SIG-M5 (cell line): ENCODE data around the gene SNX27.
"Not testable (repeated sequence)": the region's sequence is repeated elsewhere in the genome, so short reads cannot be mapped to it uniquely, and the experiment has no call there.

Source experiments
- DNase-seq: peaks from one replicate; lab custom pipeline; 2025; lab: John Stamatoyannopoulos, UW

SNX27 gene

GRCh38 chr1:151721788-151722510 lies 110.1 kb downstream of the SNX27 start:
- no peak for DNase-seq

- no peak for DNase-seq
These were observed 112.0 kb downstream of the SNX27 start for GRCh38 chr1:151723726-151724370.

DNA sequence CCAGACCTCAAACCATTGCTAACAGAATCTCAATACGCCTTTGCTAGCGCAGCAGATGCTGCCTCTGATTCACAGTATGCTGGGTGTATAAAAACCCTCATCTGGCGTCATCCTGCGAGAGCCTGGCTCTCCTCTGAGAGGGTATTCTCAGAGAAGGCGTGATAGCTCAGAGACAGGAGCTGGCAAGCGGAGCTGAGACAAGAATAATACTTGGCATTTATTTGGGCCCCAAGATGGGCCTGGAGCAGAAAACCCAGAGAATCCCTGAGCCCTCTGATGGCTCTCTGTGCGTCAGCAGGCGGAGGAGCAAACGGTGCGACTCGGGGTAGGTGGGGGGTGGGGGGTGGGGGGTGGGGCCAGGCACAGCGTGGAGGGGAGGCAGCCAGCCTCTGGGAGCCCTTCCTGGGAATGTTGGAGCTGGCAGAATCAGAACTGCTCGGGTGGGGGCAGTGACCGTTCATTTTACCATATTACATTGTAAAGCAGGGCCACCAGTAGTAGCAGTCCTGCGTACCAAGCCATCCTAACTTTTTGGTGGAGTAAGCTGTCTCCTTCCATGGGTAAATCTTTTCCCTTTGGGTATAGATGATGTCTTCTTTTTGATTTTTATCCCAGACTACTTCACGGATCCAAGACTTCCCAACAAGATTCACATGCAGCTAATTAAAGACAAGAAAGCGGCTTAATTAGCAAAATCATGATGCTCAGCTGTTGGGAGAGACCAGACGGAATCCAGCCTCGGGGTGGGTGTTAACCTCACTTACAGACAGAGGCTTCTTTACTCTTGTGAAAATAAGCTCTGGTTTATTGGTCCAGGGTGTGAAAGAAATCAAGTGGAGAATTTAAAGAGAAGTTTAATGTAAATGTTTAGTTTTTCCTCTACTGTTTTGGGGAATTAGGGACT lies 116.6 kb downstream of the SNX27 start:
- DNase-seq, result no peak

GRCh38 chr1:151729157-151729965 lies 117.5 kb downstream of the SNX27 start:
- DNase-seq, result no peak

GRCh38 chr1:151729966-151730291 lies 118.1 kb downstream of the SNX27 start:
- no peak for DNase-seq

GRCh38 chr1:151733126-151733525 lies 121.3 kb downstream of the SNX27 start:
- no peak for DNase-seq

DNA sequence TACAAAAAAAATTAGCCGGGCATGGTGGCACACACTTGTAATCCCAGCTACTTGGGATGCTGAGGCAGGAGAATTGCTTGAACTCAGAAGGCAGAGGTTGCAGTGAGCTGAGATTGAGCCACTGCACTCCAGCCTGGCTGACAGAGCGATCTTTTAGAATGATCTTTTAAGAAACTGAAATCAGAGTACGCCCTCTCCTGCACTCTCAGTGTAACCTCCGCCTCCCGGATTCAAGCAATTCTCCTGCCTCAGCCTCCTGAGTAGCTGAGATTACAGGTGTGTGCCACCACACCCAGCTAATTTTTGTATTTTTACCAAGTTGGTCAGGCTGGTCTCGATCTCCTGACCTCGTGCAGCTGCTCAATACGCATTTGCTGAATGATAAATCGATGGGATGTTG lies 122.1 kb downstream of the SNX27 start:
- DNase-seq, result not testable (repeated sequence)

DNA sequence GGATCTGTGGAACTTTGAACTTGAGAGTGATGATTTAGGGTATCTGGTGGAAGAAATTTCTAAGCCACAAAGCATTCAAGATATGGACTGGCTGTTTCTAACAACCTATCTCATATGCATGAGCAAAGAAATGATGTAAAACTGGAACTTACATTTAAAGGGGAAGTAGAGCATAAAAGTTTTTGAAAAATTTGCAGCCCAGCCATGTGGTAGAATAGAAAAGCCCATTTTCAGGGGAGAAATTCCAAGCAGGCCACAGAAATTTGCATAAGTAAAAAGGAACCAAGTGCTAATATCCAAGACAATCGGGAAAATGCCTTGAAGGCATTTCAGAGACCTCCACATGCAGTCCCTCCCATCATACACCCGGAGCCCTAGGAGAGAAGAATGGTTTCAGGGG lies 125.2 kb downstream of the SNX27 start:
- DNase-seq, result no peak

DNA sequence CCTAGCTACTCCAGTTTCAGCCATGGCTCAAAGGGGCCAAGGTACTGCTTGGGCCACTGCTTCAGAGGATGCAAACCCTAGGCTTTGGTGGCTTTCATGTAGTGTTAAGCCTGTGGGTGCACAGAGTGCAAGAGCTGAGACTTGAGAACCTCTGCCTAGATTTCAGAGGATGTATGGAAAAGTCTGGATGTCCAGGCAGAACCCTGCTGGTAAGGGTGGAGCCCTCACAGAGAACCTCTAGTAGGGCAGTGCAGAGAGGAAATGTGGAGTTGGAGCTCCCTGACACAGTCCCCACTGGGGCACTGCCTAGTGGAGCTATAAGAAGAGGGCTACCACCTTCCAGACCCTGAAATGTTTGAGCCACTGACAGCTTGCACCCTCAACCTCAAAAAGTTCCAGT lies 125.6 kb downstream of the SNX27 start:
- no peak for DNase-seq

DNA sequence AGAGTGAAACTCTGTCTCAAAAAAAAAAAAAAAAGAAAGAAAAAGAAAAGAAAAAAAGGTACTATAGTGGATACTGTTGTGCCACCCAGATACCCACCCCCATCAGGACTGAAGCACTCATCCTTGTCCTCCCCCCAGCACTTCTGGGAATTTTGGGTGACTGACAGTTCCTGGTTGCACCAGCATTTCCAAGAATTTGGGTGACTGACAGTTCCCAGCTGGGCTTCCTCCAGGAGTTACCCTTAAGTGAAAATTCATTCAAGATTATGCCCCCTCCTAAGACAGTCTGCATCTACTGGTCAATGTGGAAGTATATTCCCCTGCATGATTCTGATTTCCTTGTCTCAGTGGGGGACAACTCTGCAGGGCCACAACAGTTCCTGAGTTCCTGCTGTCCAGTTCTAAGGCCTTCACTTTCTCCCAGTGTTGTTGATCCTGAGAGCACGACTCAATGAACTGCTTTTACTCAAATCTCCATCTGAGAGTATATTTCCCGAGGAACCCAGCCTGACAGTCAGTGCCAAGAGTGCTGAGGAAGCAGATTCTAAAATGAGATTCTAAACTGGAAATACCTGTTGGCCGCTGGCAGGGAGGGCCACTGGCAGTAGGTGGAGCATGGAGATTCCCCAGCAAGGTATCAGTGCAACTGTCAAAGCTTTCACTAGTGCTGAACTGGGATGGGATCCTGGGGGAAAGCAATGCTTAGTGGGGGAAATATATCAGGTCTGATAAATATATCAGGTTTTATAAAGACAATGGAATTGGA lies 127.9 kb downstream of the SNX27 start:
- no peak for DNase-seq

DNA sequence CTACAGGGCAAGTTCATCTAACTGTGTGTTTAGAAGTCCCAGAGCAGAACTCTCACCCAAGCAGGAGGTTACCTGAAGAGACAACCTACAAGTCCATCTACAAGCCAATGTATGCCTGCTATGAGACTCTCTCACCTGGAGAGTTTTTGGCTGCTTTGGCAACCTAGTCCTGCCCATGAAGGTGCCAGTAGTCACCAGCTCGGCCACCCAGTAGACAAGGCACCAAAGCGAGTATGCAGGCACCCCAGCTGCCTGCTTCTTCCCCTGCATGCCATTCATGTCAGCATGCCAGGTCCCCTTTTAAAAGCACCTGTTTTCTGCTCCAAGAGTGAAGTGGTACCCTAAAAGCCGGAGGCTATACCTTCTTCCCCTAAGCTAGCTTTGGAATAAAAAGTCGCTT lies 129.7 kb downstream of the SNX27 start:
- no peak for DNase-seq
